Hematopoietic multipotent progenitor cell treated with erythropoietin and hydrocortisone succinate and interleukin-3 and kit ligand, for 15 days (in vitro differentiated cells): ENCODE data around the gene ZNF273.
"Not testable (repeated sequence)": the region's sequence is repeated elsewhere in the genome, so short reads cannot be mapped to it uniquely, and the experiment has no call there.

Source experiments
- DNase-seq: peaks from one replicate; pipeline ENCODE4 v3.0.0-alpha.2; 2015; ENCODE audit warnings: low spot score

Gene ZNF273

DNA sequence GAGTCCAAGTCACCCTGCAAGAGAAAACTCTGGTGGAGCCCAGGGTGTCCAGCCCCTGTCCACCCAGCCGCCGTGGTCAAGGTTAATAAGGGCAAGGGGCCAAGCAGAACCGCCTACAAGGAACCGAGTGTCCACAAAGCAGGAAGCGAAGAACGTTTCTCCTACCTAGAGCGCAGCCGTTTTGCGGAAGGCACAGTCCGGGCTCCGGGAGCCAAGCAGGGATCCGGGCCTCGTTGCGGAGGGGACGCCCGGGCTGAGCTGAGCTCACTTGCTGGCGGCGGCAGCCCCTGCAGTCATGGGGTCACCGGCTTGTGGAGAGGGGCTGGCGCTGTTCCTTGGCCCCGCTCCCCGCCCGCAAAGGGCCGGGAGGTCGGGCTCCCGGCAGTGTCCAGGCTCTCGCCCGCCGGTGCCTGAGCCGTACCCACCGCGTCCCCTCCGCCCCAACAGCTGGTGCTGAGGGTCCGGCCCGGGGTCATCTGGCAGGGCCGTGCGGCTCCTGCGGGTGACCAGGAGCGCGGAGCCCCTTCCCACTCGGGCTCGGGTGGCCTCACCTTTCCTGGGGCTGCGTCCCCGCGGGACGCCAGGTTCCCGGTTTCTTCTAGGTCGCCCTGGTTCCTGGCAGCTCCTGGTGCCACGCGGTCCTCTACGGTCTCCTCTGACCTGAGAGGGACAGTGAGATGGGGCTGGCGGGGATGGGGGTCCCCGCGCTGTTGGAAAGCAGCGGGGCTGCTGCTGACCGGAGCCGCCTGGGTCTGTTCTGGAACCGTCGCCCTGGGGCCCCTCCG, 14.0 kb upstream of the ZNF273 start:
- no peak for DNase-seq

DNA sequence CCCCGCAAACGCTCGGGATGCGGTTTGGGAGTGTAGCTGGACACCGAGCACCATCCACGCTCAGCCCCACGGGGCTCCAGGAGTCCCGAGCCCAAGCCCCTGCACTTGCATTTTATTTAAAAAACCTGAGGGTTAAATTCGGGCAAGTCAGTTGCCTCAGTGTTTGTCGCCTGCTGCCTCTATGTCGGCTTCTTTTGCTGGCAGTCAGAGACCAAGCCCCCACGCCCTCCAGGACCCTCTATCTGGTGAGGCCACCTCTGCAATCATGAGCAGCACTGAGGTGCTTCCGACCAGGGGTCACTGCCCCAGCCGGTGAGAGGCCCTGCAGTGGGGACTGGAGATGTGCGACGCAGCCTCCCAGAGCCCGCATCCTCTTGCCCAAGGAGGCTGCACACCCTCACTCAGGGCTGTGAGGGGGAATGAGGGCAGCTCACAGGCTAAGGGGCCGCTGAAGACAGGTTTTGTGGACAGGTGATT, 13.3 kb upstream of the ZNF273 start:
- DNase-seq, result no peak

DNA sequence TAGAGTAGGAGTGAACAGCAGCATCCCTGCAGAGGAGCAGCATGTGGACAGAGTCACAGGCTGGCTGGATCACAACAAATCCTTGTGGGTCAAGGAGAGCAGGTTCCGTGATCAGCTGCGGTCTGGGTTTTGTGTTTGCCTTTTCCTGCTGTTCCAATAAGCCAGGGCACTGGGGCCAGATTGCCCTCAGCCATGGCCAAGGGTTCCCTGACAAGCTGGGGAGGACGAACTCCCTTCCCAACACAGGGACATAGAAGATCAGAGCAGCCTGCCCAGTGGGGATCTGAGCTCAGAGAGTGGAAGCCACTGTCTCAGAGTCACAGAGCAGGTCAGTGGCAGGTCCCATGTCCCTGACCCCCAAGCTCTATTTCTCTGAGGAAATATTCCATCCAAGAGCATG, 12.8 kb upstream of the ZNF273 start:
- DNase-seq, result not testable (repeated sequence)

DNA sequence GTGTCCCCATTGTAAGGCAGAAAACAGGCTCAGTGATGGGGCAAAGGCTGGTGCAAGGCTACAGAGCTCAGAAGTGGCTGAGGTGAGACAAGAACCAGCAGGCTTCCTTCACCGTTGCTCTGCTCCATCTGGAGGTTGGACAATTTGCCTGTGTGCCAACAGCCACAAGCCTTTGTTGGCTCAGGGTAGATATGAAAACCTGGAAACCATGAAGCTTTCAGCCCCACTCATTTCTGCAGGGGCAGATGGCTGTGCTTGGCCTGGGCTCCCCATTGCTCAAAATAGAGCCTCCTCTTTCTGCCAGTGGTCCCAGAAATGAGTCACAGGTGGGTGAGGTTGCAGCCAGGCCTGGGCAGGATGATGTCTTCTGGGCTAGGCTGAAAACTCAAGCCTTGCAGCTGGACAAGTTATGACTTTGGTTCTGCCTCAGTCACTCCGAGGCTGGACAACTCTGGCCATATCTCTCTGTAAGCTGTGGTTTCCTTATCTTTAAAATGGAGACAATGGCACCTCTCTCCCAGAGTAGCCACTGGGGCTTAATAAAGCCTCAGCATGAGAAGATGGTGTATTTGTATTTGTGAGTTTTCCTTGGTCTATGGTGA, 12.2 kb upstream of the ZNF273 start:
- peak; percentile 32 for DNase-seq

DNA sequence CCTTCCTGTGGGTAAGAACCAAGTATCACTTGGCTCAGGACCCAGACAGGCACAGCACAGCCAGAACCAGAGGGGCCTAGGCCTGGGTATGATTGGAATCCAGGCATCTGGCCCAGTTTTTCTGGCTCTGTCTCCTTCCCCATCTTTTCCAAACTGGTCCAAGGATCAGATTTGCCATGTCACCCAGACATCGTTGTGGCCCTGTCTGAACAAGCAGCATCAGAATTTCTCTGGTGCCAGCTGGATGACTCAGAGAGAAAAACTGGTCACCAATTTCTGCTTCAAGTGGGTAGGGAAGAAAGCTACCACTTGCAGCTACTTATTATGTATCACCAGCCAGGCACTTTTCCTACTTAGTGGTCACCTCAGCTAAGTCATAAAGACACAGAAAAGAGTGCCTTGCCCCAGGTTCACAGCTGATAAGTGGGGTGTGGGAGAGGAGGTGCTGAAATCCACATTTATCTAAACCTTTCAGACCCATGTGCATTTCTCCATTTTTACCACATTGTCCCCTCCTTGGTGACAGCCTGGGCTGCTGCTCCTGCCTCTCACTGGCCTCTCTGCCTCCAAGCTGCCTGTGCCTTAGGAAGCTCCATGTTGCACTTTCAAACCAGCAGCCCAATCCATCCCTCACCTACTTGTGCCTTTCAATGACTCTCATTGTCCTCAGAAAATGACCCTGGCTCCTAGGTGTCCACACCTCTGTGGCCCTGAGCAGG, 11.6 kb upstream of the ZNF273 start:
- peak; percentile 68 for DNase-seq

DNA sequence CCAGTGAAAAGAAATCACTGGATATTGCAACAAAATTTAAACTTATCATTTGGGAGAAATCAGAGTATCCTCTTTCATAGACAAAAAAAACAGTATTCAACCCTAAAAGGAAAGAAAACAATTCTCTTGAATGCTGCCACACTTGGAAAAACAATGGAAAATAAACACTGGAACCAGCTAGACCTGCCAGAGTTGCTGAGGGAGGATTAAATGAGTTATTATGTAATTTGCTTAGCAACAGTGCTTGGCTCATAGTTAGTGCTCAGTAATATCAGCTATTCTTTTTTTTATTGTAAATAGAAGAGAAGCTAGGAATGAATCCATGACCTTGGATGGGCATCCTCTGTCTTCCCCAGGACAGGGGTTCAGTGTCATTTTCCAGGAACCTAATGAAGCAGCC, 11.0 kb upstream of the ZNF273 start:
- DNase-seq, result no peak

DNA sequence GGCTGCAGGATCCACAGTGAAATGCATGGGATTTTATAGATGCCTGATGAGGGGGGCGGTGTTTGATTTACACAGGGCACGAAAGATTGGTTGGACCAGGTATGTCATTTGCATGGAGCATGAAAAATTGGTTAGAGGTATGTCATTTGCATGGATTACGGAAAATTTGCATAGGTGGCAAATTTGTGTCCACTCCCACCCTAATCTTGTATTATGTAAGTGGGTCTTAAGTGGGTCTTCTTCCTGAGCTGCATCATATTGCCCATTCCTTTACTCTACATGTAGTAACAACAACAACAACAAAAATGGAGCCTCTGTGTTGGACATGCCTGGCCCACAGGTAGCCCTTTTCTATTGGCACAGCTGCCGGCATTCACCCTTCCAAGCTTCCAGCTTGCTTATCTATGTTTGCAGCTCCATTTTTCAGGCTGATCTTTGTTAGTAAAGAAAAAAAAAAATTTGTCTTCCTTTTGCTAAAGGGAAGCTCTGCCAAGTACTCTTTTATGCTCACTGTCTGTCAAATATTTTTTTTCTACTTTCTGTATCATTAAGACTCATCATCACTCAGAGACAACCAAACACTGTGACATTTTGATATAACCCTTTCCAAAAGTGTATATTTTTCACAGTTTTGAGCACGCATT, 10.3 kb upstream of the ZNF273 start:
- DNase-seq, result no peak

DNA sequence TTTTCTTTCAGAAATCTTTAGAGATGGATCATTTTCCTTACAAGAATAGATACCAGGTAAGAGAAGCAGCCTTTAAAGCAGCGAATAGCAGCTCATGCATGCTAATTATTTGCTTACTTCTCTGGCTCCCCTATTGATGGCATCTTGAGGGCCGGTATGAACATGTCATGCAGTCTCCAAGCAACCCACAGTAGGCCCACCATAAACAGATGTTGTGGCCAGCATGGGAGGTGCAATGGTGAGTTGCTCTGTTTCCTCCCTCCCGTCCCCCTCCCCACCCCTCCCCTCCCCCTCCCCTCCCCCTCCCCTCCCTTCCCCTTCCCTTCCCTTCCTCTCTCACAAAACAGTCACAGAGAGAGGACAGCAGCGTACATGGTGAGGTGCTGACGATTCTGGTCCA, 9.7 kb upstream of the ZNF273 start:
- no peak for DNase-seq

DNA sequence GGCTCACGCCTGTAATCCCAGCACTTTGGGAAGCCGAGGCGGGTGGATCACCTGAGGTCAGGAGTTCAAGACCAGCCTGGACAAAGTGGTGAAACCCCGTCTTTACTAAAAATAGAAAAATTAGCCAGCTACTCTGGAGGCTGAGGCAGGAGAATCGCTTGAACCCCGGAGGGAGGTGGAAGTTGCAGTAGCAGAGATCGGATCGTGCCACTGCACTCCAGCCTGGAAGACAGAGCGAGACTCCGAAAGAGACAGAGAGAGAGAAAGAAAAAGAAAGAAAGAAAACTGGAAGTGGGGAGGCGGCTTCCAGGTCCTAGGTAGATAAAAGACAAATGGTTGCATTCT, 640 bp upstream of the ZNF273 start:
- not testable (repeated sequence) for DNase-seq

DNA sequence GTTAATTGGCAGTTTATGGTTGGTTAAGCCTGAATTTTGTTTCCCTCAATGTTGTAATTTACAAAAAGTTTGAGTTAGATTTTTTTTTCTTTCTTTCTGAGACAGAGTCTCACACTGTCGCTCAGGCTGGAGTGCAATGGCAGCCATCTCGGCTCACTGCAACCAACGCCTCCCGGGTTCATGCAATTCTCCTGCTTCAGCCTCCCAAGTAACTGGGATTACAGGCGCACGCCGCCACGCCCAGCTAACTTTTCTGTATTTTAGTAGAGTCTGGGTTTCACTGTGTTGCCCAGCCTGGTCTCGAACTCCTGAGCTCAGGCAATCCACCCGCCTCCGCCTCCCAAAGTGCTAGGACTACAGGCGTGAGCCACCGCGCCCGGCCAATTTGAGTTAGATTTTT, 935 bp downstream of the ZNF273 start:
- no peak for DNase-seq

DNA sequence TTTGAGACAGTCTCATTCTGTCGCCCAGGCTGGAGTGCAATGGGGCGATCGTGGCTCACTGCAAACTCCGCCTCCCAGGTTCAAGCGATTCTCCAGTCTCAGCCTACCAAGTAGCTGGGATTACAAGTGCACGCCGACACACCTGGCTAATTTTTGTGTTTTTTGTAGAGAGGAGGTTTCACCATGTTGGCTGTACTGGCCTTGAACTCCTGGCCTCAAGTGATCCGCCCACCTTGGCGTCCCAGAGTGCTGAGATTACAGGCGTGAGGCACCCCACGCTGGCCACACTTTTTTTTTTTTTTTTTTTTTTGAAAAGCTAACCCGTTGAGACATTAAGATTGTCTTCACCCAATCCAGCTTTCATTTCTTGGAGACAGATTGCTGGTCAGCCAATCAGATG, 2.1 kb downstream of the ZNF273 start:
- no peak for DNase-seq

DNA sequence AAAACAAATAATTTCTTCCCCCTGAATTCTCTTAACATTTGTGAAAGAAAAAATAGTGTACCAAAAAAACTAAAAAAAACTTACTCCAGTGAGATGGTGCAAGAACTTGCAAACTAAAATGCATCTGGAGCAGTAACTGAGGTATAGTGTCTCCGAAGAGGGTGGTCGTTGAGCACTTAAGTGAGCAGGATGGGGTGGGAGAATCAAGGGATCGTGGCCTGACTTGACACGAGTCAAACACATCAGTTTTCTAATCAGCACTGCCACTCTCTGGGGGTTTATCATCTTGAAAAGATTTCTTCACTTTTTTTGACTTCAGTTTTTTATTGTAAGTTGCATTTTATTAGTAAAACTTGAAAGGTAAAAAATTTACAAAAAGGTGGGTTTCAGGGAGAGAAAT, 2.5 kb downstream of the ZNF273 start:
- DNase-seq, result no peak

DNA sequence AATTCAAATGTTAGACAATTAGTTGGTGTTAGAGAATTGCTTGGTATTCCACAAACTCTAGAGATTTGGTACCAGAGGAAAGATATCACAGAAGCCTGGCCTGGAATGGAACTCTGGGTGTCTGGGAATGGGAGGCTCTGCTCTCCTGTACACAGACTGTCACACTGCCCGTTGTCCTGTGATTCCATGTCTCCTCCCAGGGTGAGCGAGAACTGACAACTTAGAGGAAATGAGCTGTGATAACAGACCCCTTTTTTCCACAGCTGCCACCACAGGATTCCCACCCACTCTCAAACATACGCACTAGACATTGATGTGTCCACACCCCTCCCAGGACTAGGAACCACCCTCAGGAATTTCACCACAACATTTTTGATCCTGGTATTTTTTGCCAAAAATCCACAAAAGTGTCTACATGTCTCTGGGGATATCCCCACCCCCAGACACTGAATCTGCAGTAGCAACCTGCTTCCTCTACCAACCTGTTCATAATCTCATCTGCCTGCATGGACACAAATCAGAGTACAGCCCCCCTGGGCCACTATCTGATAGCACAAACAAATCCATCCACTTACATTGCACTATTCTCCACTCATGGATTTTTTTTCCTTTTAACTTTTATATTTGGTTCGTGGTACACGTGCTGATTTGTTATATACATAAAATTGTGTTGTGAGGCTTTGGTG, 4.7 kb downstream of the ZNF273 start:
- DNase-seq, result no peak

DNA sequence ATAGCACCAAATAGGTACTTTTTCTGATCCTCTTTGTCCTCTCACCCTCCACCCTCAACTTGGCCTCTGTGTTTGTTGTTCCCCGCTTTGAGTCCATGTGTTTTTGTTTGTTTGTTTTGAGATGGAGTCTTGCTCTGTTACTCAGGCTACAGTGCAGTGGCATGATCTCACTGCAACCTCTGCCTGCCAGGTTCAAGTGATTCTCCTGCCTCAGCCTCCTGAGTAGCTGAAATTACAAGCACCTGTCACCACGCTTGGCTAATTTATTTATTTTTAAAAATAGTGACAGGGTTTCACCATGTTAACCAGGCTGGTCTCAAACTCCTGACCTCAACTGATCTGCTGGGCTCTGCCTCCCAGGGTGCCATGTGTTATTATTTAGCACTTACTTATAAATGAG, 5.3 kb downstream of the ZNF273 start:
- no peak for DNase-seq

DNA sequence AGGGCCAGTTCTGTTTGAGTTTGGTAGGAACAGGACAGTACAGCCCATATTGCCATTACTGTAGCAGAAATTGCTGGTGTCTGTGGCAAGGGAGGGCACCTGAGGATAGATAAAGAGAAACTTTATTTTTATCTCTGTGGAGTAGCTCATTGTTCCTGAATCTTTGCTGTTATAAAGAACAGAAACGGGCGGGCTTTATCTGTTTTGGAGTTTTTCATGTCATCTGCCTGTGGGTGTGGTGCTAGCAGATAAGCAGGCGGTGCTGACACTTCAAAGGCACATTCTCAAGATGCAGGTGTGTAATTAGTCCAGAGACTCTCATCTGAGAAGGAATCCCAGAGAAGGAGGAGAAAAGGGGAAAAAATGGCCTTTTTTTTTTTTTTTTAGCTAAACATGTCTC, 11.5 kb downstream of the ZNF273 start:
- peak; percentile 37 for DNase-seq

DNA sequence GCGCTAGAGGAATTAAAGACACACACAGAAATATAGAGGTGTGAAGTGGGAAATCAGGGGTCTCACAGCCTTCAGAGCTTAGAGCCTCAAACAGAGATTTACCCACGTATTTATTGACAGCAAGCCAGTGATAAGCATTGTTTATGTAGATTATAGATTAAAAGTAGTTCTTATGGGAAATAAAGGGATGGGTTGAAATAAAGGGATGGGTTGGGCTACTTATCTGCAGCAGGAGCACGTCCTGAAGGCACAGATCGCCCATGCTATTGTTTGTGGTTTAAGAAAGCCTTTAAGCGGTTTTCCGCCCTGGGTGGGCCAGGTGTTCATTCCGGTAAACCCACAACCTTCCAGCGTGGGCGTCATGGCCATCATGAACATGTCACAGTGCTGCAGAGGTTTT, 12.2 kb downstream of the ZNF273 start:
- not testable (repeated sequence) for DNase-seq

DNA sequence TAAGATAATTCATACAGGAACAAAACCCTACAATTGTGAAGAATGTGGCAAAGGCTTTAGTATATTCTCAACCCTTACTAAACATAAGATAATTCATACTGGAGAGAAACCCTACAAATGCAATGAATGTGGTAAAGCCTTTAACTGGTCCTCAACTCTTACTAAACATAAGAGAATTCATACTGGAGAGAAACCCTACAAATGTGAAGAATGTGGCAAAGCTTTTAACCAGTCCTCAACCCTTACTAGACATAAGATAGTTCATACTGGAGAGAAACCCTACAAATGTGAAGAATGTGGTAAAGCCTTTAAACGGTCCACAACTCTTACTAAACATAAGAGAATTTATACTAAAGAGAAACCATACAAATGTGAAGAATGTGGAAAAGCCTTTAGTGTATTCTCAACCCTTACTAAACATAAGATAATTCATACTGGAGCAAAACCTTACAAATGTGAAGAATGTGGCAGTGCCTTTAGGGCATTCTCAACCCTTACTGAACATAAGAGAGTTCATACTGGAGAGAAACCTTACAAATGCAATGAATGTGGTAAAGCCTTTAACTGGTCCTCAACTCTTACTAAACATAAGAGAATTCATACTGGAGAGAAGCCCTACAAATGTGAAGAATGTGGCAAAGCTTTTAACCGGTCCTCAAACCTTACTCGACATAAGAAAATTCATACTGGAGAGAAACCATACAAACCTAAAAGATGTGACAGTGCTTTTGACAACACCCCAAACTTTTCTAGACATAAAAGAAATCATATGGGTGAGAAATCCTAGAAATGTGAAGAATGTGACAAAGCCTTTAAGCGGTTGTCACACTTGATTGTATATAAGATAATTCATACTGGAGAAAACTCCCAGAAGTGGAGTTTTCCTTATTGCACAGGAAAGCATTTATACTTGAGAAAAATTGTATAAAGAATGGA, 25.4 kb downstream of the ZNF273 start:
- DNase-seq, result not testable (repeated sequence)

DNA sequence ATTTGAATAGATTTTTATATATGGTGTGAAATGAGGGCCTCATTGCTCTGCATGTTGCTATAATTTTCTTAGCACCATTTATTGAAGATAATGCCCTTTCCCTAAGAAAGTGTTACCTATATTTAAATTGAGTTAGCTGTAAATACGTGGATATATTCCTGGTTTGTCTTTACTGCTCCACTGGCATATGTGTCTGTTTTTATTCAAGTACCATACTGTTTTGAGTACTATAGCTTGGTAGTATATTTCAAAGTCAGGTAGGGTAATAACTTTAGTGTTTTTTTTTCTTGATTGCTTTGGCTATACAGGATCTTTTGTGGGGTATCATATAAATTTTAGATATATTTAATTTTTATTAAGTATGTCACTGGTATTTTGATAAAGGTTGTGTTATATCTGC, 31.4 kb downstream of the ZNF273 start:
- DNase-seq, result no peak

DNA sequence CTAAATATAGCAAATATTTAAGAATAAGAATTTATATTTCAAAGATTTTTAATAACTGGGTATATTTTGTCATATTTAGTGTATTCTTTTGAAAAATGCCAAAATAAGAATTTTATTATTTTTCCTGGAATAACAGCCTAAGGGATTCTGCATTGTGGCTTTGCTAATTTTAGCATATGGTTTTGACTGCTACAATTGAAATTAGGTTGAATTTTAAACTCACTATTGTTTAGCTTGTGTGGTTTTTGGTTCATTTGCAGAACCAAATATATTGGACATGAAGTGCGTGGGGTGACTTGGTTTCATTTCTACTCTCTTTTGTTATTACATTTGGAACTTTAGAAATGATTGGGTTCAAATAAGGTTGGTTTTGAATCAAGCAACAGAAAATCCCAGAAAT, 35.5 kb downstream of the ZNF273 start:
- DNase-seq, result no peak

DNA sequence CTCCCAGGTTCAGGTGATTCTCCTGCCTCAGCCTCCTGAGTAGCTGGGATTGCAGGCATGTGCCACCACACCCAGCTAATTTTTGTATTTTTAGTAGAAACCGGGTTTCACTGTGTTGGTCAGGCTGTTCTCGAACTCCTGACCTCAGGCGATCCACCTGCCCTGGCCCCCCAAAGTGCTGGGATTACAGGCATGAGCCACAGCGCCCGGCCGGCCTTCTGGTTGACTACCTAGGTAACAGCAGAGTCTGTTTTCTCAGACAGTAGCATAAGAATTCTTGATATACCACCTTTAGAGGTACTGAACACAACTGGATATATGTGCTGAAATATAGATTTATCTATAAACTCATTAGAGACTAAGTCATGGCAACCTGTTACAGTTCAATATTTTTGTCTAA, 36.9 kb downstream of the ZNF273 start:
- DNase-seq, result not testable (repeated sequence)
